Lower leg skin (tissue), 4 donors: ENCODE results near the gene ARHGAP24. TPM values are rescaled to one million over a fixed set of nuclear protein-coding genes. Genes with fewer than 3 reads are reported as not detected.

Experiments
- DNase-seq, 2 donors: peaks; one replicate each; pipeline ENCODE4 v3.0.0-alpha.2; 2019; ENCODE audit warnings: low spot score in 2 of 2
- H3K4me3 ChIP-seq: fragments of 200-600 bp; sonication (generic); 2 replicates; pipeline ENCODE4 v1.5.1; 2017; ENCODE audit warnings: mild to moderate bottlenecking, low read depth; ENCODE audit not compliant: poor library complexity, severe bottlenecking
- POLR2A ChIP-seq, 2 donors: fragments of 450-650 bp; IDR thresholded peaks; one replicate each; pipeline ENCODE4 v1.6.1; 2016 to 2017; ENCODE audit warnings: antibody characterized with exemption in 2 of 2, mild to moderate bottlenecking in 1 of 2, moderate library complexity in 1 of 2
- WGBS, 2 donors: methylation state at CpG; one replicate each; pipeline ENCODE4 v1.1.5; 2018; 5-methylcytosine and 5-hydroxymethylcytosine counted together
- intact Hi-C: fragments of 100-400 bp; cut with DNase I; formaldehyde crosslinking; loops from one replicate; pipeline ENCODE4 v1.15.0; 2023; ENCODE audit warnings: low total_unique reads
- total RNA-seq, 4 donors: library from RNA; depleted of rRNA; stranded (reverse); fragments of >200 nt; gene quantifications; one replicate each; pipeline ENCODE4 v1.1.0, GENCODE V29; 2016
- TF ChIP-seq, protein P1 (sequence below), 3 donors: fragments of 450-650 bp; IDR thresholded peaks; one replicate each; pipeline ENCODE4 v1.5.1; 2016; ENCODE audit warnings: antibody characterized with exemption in 3 of 3, mild to moderate bottlenecking in 3 of 3, moderate library complexity in 2 of 3

The ARHGAP24 gene
- total RNA-seq, 4 donors from 2014 or later: 13.1 to 58.4 (median 24.0) TPM

DNA sequence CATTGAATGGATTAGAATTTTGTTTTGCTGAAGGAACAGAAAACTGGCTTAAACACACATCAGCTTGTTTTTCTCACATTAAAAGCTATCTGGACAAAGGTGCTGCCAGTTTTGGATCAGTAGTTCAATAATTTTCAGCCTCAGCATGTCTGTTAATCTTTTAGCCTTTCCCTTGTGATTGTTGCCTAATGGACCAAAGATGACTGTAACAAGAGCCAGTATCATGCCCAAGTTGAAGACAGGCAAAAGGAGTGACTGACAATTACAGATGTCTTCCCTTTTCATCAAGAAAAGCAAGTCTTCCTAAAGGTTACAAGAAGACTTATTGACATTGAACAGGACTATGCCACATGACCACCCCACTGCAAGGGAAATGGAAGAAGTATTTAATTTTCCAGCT is 465.2 kb downstream of the ARHGAP24 start:
- intact Hi-C loops: no loop called here
- H3K4me3 ChIP-seq: no peak overlapping the region
- no peak for DNase-seq

DNA sequence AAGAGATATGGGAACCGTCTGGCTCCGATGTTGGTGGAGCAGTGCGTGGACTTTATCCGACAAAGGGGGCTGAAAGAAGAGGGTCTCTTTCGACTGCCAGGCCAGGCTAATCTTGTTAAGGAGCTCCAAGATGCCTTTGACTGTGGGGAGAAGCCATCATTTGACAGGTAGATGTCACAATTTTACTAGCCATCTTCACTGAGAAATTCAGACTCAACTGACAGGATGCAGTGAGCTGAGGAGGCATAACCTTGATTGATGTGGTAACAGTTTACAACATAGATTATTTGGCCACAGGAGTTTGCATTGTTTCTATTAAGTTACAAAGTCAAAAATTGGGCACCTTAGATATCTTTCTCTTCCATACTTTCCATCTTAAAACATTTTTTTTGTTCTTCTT is 467.2 kb downstream of the ARHGAP24 start:
- H3K4me3 ChIP-seq: no peak overlapping the region
- 91 to 93% methylated on average over 5 of the region's 5 CpGs for WGBS, 2 donors
- TF ChIP-seq, protein P1, sequence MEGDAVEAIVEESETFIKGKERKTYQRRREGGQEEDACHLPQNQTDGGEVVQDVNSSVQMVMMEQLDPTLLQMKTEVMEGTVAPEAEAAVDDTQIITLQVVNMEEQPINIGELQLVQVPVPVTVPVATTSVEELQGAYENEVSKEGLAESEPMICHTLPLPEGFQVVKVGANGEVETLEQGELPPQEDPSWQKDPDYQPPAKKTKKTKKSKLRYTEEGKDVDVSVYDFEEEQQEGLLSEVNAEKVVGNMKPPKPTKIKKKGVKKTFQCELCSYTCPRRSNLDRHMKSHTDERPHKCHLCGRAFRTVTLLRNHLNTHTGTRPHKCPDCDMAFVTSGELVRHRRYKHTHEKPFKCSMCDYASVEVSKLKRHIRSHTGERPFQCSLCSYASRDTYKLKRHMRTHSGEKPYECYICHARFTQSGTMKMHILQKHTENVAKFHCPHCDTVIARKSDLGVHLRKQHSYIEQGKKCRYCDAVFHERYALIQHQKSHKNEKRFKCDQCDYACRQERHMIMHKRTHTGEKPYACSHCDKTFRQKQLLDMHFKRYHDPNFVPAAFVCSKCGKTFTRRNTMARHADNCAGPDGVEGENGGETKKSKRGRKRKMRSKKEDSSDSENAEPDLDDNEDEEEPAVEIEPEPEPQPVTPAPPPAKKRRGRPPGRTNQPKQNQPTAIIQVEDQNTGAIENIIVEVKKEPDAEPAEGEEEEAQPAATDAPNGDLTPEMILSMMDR (IDR thresholded peaks at IDR 0.05): no peak
- no peak for TF ChIP-seq POLR2A (IDR thresholded peaks at IDR 0.05)
- intact Hi-C loops: no loop called here
- DNase-seq: no peak

More for the DNA sequence above, 465.2 kb downstream of the ARHGAP24 start:
- TF ChIP-seq POLR2A (IDR thresholded peaks at IDR 0.05): no peak
- TF ChIP-seq, protein P1 (IDR thresholded peaks at IDR 0.05): no peak

DNA sequence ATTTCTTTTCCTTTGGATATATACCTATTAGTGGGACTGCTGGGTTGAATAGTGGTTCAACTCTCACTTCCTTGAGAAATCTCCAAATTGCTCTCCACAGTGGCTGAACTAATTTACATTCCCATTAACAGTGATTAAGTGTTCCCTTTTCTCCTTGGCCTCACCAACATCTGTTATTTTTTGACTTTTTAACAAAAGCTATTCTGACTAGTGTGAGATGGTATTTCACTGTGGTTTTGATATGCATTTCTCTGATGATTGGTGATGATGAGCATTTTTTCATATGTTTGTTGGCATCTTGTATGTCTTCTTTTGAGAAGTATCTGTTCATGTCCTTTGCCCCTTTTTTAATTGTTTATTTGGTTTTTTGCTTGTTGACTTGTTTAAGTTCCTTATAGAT is 471.9 kb downstream of the ARHGAP24 start:
- TF ChIP-seq, protein P1 (IDR thresholded peaks at IDR 0.05): no peak
- TF ChIP-seq POLR2A (IDR thresholded peaks at IDR 0.05): no peak
- intact Hi-C loops: loop anchor here (5.0 kb wide), 1 partner anchor 1565 kb away; no protein-coding TSS in a partner anchor
- DNase-seq: no peak
- H3K4me3 ChIP-seq: no peak overlapping the region

DNA sequence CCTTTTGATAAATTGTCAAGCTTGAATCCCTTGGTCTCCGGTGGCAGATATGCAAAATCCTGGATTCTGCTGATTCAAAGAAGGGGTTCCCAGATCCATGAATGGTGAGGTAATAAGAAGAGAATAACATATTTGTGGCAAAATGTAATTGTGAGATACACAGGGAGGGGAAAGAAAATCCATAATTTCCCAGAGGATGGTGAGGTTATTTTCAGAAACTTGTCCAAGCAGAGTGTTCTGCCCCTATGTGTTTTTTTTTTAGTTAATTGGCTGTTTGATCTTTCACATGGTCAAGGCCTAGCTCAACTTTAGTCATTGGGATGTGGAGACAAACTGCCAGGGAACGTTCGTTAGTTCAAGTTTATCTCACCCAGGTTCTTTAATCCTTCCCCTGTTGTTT is 476.1 kb downstream of the ARHGAP24 start:
- intact Hi-C loops: no loop called here
- no peak for DNase-seq
- no peak overlapping the region for H3K4me3 ChIP-seq
- TF ChIP-seq, protein P1 (IDR thresholded peaks at IDR 0.05): no peak
- TF ChIP-seq POLR2A (IDR thresholded peaks at IDR 0.05): no peak
- WGBS, 2 donors: 83 to 85% methylated on average over 3 of the region's 3 CpGs

DNA sequence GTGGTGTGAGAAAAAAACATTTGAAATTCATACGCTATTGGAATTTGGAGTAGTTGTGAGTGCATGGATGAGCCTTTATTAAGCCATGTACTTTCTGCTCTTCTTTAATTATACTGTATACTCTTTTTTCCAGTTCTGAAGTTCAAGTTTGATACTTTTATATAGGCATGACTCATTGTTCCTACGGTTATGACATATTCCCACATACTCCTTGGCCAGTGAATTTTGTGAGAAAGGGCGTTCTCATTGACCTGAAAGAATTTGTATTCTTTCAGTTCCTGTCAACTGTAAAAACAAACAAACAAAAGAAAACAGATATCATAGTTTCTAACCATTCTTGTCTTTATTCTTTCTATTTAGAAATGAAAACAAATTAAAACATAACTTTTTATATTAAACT is 477.6 kb downstream of the ARHGAP24 start:
- intact Hi-C loops: no loop called here

More for the DNA sequence above, 477.6 kb downstream of the ARHGAP24 start:
- no peak for DNase-seq
- WGBS, 2 donors: 65 to 81% methylated on average over 3 of the region's 3 CpGs
- TF ChIP-seq, protein P1 (IDR thresholded peaks at IDR 0.05): no peak
- TF ChIP-seq POLR2A (IDR thresholded peaks at IDR 0.05): no peak
- H3K4me3 ChIP-seq: no peak overlapping the region
